Stimulated activated CD4-positive, alpha-beta T cell treated with anti-CD3 and anti-CD28 coated beads, Interleukin-12 subunit alpha, Interleukin-12 subunit beta, amount 100 ng/mL, for 4 hours (primary cell): ENCODE data around the gene CDCA4.
"Not testable (repeated sequence)": the region's sequence is repeated elsewhere in the genome, so short reads cannot be mapped to it uniquely, and the experiment has no call there.

Source experiments
- DNase-seq: peaks from one replicate; pipeline ENCODE4 v3.0.0-alpha.2; 2020

CDCA4 gene

DNA sequence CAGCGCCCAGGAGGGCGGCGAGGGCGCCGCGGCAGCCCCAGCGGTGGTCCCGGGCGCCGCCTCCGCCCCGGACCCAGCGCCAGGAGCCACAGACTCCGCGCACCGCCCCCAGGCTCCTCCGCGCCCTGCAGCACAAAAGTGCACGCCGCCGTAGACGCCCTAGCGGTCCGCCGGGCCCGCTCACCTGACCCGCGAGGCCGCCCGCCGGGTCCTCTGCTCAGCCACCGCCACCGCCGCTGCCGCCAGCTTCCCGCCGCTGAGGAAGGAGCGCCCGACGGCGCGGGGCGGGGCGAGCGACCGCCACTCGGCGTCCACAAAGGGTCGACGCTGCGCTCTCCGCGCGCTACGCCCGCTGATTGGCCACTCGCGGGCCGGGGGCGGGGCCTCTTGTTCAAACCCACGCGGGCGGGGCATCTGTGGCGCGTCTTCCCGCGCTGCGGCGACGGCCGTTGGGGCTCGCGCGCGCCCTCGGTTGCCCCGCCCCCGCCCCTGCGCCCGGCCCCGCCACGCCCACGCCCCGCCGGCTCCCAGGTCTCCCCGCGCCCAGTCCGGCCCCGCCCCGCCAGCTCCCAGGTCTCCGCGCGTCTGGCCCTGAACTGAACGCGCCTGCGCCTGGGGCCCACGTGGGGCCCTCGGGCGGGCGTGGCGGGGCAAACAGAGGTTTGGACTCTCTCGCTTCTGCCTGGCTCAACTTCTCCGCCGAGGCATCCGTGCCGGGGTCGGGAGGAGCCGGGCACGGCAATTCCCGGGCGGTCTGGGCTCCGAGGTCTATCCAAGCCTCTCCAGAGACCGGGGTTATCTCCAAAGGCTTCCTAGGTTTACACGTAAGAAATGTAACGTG, at the start of gene CDCA4:
Gene CDCA4 (minus strand): TSS at position 269 of the 841 bp plus-strand sequence. CDS start 9,154 bp downstream, outside the sequence.
- peak; percentile 99 for DNase-seq

DNA sequence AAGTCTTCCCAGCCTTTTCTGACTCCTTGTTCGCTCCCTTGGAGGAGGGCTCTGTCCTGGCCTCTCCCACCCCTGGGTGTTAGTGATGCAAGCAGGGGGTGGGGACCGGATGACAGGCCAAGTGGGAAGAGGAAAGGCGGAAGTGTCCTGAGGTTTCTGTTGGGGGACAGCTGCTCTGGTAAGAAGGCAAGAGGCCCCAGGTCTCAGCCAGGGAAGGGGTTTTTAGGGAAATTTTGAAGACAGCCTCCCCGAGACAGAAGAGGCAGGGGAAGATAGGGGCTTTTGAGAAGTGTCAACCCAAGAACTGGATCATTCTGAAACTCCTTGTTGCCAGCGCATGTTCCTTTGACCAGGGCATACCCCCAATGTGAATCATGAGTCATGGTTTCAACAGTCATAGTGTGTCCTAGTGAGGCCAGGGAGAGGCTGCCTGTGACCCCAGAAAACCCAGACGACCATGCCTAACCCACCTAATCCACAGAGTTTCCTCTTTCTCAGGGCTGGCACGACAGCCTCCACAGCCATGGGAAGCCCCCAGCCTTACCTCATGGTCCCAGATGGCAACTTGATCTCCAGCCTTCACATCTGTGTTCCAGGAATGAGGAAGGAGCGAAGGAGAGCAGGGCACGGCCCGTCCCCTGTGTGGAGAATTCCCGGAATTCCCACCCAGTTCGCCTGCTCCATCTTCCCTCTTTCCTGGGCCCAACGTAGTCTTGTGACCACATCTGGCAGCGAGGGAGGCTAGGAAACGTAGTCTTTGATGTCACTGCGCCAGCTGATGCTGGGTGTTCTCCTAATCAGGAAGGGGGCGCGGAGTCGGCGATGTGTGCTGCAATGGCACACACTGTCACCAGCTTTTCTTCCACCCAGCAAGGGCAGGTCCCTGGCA, 49.2 kb upstream of the CDCA4 start:
- DNase-seq = no peak

- no peak for DNase-seq
Measured at GRCh38 chr14:105069522-105069870, 48.6 kb upstream of the CDCA4 start.

DNA sequence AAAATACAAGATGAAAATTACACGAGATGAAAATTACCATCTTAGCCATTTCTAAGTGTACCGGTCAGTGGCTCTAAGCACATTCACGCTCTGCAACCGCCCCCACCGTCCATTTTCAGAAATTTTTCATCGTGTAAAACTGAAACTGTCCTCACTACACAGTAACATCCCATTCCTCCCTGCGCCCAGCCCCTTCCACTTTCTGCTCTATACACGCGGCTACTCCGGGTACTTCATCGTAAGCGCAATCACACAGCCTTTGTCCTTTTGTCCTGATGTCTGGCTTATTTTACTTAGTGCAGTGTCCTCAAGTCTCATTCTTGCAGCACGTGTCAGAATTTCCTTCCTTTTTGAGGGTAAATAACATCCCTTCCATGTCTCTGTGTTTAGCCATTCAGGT, 47.9 kb upstream of the CDCA4 start:
- no peak for DNase-seq

GRCh38 chr14:105067969-105068301, 47.1 kb upstream of the CDCA4 start:
- no peak for DNase-seq

GRCh38 chr14:105067140-105067968, 46.5 kb upstream of the CDCA4 start:
- peak; percentile 56 for DNase-seq

GRCh38 chr14:105066240-105067071, 45.6 kb upstream of the CDCA4 start:
- no peak for DNase-seq

- DNase-seq = peak; percentile 69
Measured at GRCh38 chr14:105065280-105066228, 44.7 kb upstream of the CDCA4 start, which contains the start of gene GPR132. TSS of gene GPR132 (minus strand) at chr14:105065430. CDS start at chr14:105055420, 10,010 bp downstream.

GRCh38 chr14:105064721-105065143, 43.8 kb upstream of the CDCA4 start:
- DNase-seq = no peak

DNA sequence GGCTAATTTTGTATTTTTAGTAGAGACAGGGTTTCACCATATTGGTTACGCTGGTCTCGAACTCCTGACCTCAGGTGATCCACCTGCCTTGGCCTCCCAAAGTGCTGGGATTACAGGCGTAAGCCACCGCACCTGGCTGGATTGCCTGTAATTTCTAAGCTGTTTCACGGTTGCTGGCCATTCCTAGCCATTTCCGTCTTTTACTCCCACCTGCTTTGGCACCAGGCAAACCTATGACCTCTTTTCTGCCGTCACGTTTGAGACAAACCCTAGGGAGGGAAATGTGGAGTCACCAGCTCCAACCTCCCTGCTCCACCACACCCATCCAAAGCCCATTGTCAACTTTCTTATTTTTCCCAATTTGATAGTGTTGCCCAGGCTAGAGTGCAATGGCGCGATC, 43.1 kb upstream of the CDCA4 start:
- no peak for DNase-seq

GRCh38 chr14:105063506-105063905, 42.6 kb upstream of the CDCA4 start:
- DNase-seq = not testable (repeated sequence)

GRCh38 chr14:105063056-105063455, 42.2 kb upstream of the CDCA4 start:
- no peak for DNase-seq

GRCh38 chr14:105062048-105062433, 41.2 kb upstream of the CDCA4 start:
- no peak for DNase-seq

GRCh38 chr14:105061428-105062047, 40.7 kb upstream of the CDCA4 start:
- DNase-seq = peak; percentile 61

GRCh38 chr14:105060751-105061427, 40.0 kb upstream of the CDCA4 start:
- peak; percentile 30 for DNase-seq

DNA sequence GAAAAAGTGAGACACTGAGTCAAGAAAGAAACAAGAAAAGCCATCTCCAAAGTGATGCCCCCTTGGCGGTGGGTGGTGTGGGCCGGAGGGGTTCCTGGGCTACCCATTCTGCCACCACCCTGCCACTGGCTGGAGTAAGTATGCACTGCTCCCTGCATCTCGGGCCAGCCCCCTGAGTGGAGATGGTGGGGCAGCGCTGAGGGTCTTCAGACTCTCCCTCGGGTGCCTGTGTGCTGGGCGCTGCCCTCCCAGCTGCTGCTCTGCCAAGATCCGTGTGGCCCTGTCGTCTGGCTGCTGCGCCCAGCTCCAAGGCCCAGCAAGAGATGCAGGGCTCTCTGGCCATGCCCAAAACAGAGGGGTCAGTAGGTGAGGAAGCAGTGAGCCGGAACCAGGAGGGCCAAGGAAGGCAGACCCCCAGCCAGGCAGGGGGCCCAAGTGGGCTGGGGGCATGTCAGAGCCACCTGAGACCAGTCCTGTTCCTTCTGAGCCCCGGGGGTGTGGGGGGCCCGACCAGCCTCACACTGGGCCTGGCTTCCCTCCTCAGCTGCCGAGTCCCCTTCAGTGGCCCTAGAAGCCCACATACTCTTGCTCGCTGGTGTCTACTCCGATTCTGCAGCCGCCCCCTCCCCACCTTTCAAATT, 39.2 kb upstream of the CDCA4 start:
- DNase-seq = no peak

GRCh38 chr14:105059035-105059924, 38.4 kb upstream of the CDCA4 start:
- peak; percentile 49 for DNase-seq

- DNase-seq = no peak
Measured at GRCh38 chr14:105058521-105059034, 37.7 kb upstream of the CDCA4 start.
